HG03280 (cell line): ENCODE measurements around the gene NELL1.

Experiments
- ATAC-seq: cut with Tn5 transposase; IDR thresholded peaks from one replicate; pipeline ENCODE4 v1.9.1; 2021; ENCODE audit warnings: mild to moderate bottlenecking, moderate library complexity; ENCODE audit not compliant: unreplicated experiment

Gene NELL1

DNA sequence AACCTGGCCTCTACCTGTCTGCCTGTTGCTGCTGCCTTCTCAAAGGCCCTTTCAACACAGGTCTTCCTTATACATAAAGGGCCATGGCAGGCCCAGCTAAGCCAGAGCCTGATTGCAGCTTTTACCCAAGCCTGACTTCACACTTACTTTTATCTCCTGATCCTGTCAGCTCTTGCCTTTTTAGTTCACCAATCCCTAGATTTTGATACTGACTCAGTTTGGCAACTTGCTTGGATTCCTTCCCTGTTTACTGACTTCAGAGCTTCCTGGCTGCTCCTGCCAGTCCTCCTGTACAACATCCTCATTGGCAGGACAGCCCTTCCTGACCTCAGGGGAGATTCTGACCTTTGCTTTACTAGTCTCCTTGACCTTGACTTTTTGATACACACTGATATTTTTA is 195.2 kb downstream of the NELL1 start:
- ATAC-seq: no peak

DNA sequence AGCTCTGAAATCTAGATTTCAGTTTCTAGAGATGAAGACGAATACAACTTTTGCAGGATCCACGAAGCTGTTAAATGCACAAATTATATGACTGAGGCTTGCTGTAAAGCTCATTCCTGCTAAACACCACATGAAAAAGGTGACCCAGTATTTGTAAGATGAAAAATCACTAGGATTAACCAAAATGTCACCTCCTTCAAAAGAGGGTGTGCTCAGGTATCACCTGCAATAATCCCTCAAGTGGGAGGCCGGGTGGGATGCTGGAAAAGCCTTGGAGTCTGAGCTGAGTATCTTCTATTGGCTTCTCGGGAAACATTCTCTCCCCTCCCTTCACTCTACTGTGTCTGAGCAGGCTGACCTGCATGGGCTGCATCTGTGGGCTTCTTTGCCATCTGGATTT is 195.8 kb downstream of the NELL1 start:
- ATAC-seq: no peak

DNA sequence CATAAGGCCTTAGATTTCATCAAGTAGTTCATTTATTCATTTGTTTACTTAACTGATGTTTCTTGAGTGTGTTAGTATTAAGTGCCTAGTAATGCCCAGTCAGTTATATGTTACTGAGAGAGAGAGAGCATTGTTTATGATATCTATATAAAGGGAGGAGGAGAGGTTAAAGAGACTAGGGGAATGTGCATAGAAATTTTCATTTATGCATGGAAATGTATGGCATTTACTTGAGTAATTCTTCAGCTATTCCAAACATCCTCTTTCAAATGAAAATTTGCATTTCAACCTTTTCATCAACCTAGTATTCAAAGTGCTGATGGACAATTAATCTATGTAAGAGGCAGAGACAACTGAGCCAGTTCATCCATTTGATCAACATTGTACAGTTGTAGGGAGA is 199.7 kb downstream of the NELL1 start:
- ATAC-seq: no peak

DNA sequence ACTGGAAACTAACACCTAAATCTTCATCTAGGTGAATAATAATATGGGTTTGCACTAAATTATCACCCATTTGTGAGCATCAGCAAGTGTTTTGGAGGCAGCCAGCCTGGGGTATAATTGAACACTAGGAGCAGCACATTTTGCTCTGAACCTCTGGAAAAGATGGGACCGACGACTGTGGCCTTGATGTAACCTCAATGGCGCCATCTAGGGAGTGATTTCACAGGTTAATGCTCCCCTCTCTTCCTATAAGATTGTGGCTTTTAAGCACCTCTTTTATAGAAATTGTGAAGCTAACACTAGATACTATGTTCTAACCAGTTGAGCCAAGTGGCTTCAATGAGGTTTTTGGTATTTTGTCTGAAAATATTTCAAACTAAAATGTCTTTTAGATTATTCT is 203.7 kb downstream of the NELL1 start:
- no peak for ATAC-seq

DNA sequence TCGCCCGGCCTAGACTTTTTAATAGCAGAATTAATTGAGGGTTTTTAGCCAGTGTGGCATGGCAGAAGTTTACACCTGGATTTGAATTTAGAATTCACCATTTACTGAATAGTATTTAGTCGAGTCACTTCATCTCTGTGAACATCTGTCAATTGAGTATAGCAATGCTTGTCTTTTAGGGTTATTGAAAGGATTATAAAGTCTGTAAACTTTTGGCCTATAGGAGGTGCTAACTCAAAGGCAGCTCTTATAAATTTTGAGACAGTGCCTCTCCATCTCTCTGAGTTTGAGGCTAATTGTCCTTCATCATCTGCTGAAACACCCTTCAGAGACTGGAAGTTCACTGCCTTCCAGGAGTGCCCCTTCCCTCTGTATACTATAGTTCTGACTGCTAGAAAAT is 205.0 kb downstream of the NELL1 start:
- ATAC-seq: no peak

DNA sequence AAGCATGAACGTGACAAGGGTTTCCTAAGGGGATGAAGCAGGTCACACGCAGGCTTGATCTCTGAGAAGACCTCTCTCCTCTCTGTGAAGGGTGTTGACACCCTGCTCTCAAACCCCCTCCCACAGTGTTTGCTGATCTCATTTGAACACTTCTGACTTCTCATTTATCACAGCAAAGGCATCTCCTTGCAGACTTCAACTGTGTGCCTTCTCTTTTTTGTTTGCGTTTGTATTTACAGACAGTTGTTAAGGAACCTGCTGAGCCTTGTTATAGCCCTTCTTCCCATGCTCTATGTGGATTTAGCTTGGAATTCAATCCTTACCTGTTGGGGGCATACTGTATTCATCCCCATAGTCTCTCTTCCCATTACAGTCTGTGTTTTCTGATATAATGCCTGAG is 206.5 kb downstream of the NELL1 start:
- no peak for ATAC-seq

DNA sequence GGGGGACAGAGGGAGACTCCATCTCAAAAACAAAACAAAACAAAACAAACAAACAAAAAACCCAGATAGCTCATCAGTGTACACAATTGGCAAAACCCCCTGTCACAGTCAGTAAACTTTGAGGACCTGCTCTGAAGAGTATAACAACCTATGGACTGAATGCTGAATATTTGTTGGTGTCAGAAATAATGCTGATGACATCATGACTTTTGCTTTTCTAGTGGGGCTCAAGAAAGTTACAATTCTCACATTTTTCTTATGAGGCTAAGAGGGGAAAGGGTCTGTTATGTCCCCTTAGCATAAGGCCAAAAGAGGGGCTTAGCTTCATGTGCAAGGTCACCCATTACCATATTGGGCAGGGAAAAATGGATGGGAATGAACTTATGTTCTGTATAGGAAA is 207.4 kb downstream of the NELL1 start:
- no peak for ATAC-seq

DNA sequence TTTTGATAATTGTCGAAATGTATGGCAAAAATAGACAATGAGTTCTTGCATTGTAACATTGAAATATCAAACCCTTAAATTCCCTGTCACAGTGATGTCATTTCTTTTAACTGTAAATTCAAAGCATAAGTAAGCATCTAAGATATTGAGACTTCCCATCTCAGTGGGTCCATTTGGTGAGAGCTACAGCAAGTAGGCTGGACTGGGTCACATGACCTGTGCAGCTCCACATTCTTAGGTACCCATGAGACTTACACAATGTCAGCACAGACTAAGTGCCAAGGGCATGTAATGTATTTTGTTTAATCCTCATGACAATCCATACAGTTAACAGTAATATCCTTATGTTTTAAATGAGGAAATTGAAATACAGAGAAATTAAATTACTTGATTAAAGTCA is 210.7 kb downstream of the NELL1 start:
- ATAC-seq: no peak

DNA sequence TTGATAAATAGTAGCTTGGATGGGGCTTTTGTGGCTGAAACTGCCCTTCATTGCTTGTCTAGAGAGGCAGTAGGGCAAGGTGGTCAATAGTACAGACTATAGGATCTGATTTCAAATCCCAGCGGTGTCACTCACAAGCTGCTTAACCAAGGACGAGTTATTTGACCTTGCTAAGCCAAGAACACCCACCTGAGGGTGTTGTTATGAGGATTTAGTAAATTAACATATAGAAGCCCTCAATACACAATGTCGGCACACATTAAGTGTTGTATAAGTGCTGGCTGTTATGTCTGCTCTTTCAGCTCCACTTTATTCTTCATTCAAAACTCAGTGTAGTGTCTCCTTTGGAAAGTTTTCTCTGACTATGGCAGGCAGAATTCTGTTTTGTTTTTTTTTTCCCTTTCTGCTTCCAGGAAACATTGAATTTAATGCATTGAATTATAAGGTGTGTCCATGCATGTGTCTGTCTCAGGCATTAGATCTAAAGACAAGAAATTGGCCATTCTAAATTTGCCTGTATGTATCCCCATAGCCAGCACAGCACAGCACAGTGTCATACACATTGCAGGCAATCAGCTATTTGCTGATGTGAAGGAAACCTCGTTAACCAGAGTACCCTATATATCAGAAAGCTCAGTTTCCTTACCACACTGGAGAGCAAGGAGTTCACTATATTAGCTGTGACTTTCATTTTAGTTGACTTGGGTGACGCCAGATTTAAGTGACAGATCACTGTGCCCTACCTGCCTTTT is 212.1 kb downstream of the NELL1 start:
- ATAC-seq: no peak

DNA sequence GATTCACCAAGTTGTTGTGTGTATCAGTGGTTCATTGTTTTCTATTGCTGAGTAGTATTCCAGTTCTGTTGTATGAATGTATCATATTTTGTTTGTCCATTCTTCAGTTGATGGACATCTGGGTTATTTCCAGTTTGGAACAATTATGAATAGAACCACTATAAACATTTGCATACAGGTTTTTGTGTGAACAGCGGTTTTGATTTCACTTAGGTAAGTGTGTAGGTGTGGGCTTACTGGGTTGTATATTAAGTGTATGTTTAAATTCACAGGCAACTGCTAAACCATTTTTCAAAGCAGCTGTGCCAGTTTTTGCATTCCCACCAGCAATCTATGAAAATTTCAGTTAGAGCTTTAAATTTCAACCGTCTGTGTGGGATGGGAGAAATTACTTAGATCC is 217.8 kb downstream of the NELL1 start:
- ATAC-seq: no peak

DNA sequence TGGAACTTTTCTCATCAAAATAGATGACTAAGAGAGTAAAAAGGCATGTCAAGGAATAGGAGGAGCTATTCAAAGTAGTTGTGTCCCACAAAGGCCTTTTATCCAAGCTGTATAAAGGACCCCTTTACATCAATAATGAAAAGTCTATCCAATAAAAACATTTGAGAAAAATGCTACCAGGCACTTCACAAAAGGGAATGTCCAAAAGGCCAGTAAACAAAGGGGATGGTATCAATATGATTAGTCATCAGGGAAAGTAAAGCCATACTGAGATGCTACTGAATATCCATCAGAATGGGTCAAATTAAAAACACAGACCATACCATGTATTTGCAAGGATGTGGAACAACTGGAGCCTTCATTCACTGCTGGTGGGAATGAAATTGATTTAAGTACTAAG is 224.9 kb downstream of the NELL1 start:
- ATAC-seq: no peak

DNA sequence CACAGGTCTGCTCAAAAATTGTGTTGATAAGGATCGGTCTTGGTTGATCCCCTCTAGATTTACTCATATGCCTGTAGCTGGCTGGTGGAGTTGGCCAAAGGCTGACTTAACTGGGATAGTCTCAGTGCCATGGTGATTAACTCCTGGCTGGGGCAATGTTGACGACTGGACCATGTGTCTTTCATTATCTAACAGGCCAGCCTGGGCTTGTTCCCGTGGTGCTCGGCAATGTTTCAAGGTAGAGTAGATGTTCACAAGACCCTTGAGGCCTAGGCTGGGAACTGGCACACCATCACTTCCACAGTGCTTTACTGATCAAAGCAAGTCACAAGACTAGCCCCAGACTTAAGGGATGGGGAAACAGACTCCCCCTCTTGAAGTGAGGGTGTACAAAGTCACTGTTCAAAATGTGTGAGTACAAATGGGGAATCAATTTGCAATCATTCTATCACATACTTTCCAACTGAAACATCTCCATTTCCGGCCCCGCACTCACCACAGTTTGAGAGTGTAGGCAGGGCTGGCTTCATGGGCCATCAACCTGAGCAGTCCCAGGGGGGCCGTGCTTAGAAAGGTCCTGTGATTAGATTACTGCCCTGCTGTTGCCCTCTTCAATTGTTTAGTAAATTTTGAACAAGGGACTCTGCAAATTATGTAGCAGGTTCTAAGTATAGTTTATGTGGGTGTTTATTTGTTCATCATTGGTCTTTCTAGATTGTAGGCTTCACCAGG is 240.8 kb downstream of the NELL1 start:
- ATAC-seq: no peak

DNA sequence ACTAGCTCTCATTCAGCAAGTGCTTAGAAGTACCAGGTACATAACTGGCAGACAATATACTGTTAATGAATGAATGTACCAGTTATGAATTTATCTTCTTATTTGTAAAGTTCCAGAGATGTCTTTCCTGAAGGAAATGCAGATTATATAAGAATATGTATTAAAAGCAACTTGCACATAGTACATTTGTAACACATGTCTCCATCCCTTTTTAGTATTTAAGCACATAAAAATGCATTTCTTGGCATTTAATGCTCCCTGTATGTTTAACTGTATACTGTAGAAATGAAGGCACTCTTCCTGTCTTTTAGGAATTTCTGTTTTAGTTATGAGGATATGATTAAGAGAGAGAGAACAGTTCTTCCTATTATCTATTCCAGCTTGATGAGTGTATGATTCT is 241.3 kb downstream of the NELL1 start:
- ATAC-seq: no peak

DNA sequence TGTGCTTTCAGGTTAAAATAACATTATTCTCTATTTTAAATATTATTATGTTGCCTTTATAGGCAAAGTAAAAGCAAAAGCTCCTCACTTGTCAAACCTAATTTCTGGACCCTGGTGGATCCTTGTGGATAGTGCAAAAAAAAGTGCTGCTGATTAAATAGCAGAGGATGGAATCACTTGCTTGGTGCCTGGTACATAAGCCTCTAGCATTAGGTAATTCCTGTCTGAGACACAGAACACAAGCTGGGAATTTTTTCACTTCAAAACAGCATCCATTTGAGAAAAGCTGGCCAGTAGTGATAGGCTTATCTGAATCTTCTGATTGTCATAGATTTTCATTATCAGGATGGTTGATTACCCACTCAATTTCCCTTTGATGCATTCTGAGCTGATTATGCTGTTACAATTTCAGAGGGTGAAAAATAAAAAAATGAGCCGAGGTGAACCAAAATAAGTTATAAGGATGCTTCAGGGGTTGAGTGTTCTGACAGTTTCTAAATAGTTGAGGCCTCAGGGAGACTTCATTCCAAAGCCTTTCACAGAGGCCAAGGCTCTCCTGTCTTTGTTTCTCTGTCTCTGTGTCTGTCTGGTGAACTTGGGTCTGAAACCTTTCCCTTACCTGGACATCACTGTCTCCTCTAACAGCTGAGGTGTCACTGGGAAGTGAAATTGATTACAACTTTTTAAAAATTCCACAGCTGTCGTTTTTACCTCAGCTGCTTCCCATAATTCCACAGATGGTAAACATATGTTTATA is 242.9 kb downstream of the NELL1 start:
- ATAC-seq: no peak

DNA sequence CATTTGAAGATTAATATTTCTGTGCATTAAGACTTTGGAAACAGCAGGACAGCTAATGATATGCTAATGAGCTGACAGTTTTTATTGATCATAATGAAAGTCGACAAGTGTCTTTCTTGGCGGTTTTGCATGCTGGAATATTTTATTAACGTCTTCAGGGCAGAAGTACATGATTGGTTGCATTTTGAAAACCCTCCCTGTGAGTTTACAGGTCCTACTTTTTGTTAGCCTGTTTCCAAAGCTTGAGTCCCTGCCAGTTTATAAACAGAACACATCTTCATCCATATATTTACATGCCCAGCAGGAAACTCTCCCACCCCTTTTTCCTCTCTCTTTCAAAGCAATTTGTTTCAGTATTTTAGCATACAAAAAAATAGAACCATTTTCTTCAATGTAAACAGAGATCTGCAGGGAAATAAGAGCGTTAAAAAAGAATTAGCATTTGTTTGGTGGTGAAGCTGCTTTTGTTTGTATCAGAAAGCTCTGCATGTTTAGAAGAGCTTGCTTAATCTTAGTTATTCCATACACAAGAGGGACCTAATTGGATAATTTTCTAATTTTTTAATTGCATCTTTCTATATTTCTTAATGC is 243.6 kb downstream of the NELL1 start:
- ATAC-seq: no peak

DNA sequence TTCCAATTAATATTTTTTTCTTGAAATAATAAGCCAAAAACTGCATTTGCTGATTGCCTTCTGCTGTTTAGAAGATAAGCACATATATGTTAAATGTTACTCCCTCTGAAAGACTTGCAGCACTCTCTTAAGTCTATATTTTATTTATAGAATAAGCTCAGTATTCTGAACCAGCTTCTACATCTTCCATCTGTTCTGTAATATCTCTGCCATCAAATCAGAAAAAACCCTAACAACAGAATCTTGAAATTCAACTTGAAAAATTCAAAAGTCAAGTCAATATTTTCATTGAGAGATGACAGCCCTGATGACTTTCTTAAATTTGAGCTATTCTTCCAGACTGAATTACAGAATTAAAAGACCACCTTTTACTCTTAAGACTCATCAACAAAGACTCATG is 247.9 kb downstream of the NELL1 start:
- ATAC-seq: no peak

DNA sequence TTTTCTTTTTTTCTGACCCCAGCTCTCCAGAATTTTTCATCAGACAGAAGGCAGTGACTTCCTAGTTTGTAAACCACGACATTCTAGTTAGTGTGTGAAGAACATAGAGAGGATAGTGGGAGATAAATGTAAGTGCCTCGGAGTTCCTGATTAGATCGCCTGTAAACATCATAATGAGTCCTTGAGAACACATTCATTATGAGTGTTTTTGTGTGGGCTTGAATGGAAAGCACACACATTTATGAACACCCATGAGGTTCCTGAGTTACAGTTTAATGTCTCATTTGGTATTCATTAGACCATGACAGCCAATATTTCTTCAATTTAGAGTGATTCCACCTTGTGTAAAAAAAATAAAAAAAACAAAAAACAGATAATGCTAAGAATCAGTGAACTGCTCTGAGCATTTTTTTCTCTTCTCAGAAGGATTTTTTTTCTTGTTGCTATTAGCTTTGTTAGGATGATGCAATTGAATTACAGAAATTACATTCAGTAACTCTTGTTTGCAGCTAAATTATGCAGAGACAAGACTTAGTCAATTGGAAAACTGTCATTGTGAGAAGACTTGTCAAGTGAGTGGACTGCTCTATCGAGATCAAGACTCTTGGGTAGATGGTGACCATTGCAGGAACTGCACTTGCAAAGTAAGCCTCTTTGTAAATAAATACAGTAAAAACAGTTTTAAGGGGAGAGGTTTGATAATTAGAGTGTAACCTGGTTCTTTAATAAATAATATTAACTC is 257.6 kb downstream of the NELL1 start:
- no peak for ATAC-seq

DNA sequence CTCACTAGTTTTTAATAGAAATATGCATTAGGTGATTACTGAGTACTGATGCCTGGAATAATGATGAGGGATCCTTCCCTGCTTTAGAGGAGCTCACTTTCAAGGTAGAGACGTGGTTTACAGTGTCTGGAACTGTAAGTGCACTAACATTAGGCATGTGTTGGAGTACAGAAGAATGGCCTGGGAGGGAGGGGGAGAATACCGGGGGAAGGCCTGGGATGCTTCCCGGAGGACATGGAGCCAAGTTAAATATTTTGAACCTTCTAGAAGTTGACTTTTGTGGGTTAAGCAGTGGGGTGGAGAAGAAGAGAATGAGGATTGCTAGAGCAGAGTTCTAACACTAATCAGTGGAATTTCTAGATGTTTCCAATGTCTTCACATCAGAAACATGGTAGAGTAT is 261.6 kb downstream of the NELL1 start:
- no peak for ATAC-seq

DNA sequence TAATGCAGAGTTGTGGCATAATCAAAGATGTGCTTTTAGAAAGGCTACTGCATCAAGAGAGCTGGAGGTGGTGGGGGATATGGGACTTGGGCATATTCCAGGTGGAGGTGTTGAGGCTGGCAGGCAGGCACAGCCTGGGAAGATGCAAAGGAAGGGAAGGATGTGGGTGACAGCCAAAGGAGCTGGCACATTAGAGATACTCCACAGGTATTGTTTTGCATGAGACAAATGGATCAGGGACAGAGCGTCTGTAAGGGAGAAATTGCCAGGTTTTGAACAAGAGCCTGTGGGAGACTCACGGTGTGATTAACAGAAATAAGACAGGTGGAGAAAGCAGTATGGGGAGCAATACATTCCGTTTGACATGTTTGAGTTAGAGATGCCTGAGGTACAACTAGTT is 263.7 kb downstream of the NELL1 start:
- ATAC-seq: no peak

DNA sequence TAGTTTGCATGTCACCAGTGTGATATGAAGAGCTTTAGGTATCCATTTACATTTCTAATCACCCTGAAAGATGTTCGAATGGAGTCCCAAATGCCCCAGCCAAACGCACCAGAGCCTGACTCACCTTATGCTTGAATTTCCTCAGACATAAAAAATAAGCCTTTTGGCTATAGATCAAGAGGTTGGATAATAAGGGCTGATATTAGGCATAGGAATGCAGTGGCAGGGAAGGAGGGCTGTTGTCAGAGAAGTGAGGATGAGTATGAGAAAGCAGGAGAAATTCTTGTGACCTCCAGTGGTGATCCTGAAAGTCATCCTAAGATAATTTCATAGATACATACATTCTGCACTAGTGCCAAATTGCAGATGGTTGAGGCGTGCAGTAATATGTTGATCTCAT is 264.6 kb downstream of the NELL1 start:
- ATAC-seq: no peak

DNA sequence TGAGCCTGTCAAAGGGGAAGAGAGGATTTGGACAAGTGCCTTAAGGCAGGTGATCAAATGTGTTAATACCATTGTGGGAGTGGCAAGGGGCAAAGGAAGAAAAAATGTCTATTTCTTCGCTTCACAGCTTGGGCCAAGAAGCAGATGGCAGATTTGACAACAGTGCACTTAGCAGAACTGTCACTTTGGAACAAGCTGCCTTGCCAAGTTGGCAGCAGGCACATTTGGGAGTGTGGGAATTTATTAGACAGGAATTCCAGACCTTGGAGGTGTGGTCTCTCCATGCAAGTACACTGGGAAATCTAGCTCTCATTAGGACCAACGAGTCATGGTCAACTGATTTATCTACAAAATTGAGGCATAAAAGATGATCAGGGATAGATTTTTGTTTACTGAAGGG is 265.1 kb downstream of the NELL1 start:
- ATAC-seq: no peak
